ENCODE measurements around the gene XYLT2.

XYLT2 gene

DNA sequence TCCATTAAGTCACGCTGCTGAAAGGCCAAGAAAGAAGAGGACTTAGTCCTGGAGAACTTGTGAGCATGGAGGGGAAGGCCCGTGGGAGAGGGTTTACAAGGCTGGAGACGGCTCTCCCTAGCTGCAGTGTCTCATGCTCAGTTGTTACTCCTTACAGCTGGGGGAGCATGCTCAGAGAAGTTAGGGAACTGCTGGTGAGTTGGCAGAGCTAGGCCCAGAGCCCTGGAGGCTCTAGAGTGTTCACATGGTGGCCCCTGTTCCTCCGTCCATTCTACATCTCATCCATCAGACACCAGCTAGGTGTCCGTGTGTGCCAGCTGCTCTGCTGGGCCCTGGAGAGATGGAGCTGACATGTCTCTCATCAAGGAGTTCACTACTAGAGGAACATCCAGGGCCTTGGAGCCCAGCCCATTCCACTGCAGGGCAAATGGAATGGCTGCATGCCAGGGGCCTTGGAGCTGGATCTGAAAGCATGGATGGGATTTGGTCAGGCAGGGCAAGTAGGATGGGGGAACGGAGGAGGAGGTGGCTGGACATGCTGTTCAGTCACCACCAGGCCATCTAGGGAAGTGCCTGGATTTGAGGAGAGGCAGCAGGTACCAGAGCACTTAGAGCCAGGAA is 6.3 kb downstream of the XYLT2 start:
- DNase-seq = no peak

DNA sequence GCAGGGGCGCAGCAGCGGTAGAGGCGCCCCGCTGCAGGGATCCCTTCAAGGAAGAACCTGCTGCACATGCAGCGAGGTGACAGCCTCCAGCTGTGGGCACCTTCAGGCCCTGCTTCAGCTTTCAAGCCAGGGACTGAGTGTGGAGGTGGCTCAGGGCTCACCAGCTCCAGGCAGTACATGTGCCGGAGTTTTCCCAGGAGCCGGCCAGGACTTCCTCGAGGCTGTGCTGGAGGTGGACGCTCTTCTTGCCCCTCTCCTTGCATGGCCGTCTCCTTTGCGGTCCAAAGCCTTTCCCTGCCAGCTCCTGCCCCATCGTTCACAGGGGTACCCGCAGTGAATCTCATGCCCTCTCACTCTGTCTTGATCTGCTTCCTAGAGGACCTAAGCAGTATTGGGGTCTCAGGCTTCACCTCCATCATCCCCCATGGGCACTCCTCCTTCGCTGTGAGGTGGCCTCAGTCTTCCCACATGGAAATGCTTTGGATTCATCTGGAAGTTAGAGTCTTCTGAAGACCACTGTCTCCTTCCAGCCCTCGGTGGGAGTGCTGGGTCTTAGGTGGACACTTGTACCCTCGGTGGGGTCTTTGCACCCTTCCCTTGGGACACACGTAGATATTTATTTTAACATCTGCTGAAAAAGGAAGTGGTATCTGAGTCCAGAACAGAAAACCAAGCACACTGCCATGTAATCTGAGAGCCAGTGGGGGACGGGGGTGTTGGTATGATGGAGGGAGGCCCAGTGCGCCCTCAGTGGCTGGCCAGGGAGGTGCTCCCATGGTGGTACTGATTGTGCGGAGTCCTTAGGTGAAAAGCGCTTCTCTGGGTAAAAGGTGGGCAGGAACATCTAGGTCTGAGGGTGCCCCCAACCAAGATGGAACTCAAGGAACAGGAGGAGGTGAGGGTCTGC is 7.0 kb downstream of the XYLT2 start:
- DNase-seq = peak; percentile 31 to 42

DNA sequence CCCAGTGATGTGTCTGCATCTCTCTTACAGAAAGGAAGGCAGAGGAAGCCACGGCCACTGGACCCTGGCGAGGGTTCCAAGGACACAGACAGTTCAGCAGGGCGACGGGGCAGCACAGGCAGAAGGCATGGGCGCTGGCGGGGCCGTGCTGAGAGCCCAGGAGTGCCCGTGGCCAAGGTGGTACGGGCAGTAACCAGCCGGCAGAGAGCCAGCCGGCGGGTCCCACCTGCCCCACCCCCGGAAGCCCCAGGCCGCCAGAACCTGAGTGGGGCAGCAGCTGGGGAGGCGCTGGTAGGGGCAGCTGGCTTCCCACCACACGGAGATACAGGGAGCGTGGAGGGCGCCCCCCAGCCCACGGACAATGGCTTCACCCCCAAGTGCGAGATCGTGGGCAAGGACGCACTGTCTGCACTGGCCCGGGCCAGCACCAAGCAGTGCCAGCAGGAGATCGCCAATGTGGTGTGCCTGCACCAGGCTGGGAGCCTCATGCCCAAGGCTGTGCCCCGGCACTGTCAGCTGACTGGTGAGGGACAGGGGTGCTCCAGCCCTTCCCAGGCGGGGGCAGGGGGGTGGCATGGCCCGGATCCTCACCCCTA is 7.8 kb downstream of the XYLT2 start:
- DNase-seq = no peak

- no peak for DNase-seq
These were observed 8.3 kb downstream of the XYLT2 start for GRCh38 chr17:50354198-50354597.

DNA sequence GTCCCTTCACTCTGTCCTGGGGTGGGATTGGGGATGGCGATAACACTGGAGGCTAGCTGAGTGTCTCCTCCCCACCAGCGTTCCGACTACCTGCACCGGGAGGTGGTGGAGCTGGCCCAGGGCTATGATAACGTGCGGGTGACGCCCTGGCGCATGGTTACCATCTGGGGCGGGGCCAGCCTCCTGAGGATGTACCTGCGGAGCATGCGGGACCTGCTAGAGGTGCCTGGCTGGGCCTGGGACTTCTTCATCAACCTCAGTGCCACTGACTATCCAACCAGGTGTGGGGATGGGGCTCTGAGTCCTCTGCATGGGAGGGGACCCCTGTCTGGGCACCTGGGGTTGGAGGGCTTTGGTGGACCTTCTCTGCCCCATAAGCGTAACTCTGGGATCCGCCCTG is 8.8 kb downstream of the XYLT2 start:
- no peak for DNase-seq

DNA sequence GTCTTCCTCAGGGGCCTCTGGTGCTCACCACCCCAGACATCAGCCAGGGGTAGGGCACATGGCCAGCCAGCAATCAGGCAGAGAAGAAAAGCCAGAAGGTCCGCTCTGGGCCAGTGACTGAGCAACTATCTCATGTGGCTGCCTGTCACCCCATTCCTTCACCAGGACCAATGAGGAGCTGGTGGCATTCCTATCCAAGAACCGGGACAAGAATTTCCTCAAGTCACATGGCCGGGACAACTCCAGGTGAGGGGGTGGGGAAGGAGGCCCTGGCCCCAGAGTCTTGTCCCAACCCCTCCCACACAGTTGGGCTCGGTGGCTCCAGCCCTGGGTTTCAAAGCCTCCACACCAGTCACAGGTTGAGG is 9.4 kb downstream of the XYLT2 start:
- DNase-seq = no peak

GRCh38 chr17:50355701-50356341 is 9.9 kb downstream of the XYLT2 start:
- no peak for DNase-seq

- no peak for DNase-seq
These were observed 10.5 kb downstream of the XYLT2 start for GRCh38 chr17:50356418-50356817.

DNA sequence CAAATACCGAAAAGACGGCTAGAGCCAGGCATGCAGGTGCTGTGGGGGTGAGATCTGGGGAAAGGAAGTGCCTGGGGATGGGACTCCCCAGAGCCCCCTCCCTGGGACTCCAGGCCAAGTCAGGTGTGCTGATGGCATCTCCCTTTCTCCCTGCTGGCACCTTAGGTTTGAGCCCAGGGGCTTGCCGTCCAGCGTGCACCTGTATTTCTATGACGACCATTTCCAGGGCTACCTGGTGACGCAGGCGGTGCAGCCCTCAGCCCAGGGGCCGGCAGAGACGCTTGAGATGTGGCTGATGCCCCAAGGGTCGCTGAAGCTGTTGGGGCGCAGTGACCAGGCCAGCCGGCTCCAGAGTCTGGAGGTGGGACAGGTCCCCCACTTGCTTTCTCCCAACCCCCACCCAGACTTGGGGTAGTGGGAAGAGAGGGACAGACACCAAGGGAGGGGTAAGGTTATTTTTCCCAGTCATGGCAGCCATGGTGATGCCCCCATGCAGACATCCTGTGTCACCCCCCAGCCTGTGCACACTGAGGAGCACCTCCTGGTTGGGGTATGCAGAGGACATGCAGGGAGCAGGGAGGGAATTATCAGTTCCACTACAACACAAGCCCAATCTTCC is 11.1 kb downstream of the XYLT2 start:
- no peak for DNase-seq

- DNase-seq = no peak
These were observed 12.3 kb downstream of the XYLT2 start for GRCh38 chr17:50358177-50358576.

DNA sequence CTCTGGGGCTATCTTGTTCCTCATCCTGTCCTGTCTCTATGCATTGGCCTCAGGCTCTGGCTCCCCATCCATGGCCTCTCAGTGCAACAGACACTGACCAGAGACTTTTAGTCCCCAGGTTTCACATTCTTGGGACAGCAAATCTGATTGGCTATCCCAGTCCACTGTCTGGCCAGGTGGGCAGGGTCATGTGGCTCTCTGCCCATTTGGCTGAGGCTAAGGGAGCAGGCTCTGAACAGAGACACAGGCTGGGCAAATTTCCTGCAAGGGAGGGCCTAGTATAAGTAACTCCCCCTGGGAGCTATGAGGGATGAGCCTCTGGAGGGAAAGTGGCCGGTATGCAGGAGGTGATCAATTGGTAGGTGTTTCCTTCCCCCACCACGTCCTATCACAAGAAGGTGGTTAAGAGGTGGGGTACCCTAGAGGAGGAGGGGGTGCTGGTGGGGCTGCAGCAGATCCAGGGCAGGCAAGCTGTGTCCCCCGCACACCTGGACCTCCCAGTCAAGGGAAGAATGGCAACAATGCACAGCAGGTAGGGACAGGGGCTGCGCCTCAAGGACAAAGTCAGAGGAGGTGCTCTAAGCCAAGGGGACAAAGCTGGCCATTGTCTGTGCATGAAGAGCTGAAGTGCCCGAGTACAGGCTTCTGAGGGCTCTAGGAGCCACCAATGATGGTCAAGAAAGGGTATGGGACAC is 13.2 kb downstream of the XYLT2 start:
- no peak for DNase-seq

DNA sequence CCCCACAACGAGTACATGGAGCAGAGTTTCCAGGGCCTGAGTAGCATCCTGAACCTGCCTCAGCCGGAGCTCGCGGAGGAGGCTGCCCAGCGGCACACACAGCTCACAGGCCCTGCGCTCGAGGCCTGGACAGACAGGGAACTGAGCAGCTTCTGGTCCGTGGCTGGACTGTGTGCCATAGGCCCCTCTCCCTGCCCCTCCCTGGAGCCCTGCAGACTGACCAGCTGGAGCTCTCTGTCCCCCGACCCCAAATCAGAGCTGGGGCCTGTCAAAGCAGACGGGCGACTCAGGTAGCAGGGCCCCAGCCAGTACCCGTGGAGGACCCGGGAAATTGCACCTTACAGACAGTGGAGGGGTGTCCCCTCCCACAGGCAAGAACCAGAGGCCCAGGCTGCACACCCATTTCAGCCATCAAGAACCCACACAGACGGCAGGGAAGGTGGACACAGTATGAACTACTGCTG is 14.1 kb downstream of the XYLT2 start:
- DNase-seq = no peak

- no peak for DNase-seq
These were observed 14.7 kb downstream of the XYLT2 start for GRCh38 chr17:50360486-50361115.

DNA sequence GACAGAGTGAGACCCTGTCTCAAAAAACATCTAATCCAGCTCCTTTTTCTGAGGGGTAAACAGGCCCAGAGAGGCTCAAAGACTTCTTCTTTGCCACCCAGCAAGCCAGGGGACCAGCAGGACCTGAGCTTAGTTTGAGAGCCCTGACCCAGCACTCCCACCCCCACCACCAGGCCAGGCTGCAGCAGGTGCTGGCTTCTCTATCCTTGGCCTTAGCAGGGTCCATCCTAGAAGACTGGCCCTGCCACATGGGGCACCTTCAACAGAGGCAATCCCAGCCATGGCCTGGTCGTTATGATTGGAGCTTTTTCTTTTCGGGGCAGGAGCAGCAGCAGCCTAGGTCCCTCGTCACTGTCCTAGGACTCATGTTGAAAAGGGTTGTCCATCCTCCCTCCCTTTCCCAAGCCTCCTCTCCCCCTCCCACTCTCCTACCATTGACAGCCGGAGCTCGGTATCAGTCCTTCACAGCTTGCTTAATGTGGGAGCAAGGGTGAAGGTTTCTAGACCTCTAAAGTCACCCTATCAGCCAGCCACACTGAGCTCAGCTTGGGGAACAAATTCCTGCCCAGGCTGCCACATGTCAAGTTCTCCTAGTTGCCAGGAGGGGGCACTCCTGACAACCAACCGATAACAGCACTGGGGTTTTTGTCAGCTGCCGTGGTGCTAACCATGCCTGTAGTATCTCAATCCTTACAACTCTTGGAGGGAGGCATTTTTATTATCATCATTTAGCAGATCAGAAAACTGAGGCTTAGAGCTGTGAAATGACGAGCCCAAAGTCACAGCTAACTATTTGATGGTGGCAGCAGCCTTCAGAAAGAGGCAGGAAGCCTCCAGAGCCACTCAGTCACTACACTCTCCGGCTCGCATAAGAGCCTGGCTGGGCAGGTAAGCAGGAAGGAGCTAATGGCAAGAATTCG is 15.9 kb downstream of the XYLT2 start:
- DNase-seq = peak; percentile 91 to 95

- DNase-seq = no peak
These were observed 16.7 kb downstream of the XYLT2 start for GRCh38 chr17:50362661-50363060.

GRCh38 chr17:50363217-50364060 is 17.5 kb downstream of the XYLT2 start:
- DNase-seq = peak in 1 of 2 experiments; percentile 11

GRCh38 chr17:50364061-50364458 is 18.1 kb downstream of the XYLT2 start:
- DNase-seq = no peak

GRCh38 chr17:50364715-50365114 is 18.8 kb downstream of the XYLT2 start:
- DNase-seq = no peak

- no peak for DNase-seq
These were observed 19.2 kb downstream of the XYLT2 start for GRCh38 chr17:50365165-50365564.
